ENCODE measurements around the gene ERBB4.

DNA sequence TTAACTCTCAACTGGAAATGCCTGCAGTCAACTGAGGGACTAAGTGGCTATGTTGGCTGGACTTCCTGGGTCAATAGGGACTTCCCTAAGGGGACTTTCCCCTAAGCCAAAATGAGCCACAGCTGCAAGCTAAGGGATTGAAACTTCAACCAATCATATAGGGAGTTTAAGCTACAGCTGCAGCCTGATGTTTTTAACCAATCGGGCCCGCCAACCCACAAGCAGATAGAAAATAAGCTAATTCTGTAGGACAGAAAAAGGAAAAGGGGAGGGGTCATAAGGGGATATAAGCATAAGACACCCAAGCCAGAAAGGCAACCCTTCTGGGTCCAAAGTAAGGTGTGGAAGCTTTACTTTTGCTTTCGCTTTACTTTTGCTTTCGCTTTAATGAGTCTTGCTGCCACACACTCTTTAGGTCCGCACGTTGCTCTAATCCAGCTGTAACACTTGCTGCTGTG, 927.5 kb downstream of the ERBB4 start:
- no peak for TF ChIP-seq CTCF (IDR thresholded peaks at IDR 0.05; ENCODE audit: insufficient read depth, low read depth, low read length)
- no peak for TF ChIP-seq EZH2 (IDR thresholded peaks at IDR 0.05; ENCODE audit: insufficient read depth, low read length)

Data from astrocyte (in vitro differentiated cells and primary cell).